ENCODE results near the gene HLA-F.

DNA sequence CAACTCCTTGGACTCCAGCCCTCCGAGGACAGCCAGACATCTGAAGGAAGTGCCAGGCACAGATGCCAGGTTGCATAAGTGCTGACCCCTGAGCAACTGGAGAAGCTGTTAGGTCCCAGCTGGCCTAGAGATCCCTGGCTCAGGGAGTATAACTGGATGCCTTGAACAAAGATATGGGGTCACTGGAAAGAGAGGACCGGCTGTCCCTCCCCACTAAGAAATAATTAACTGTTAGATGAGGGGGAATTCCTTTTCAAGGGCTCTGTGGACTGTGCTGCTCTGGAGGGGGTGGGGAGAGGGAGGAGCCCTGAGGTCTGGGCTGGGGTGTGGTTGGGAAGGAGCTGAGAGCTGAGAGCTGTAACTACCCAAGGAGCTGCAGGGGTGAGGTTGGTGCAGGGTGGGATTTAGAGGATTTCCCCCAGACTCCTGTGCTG, 39.6 kb downstream of the HLA-F start:
- TF ChIP-seq, protein P1, sequence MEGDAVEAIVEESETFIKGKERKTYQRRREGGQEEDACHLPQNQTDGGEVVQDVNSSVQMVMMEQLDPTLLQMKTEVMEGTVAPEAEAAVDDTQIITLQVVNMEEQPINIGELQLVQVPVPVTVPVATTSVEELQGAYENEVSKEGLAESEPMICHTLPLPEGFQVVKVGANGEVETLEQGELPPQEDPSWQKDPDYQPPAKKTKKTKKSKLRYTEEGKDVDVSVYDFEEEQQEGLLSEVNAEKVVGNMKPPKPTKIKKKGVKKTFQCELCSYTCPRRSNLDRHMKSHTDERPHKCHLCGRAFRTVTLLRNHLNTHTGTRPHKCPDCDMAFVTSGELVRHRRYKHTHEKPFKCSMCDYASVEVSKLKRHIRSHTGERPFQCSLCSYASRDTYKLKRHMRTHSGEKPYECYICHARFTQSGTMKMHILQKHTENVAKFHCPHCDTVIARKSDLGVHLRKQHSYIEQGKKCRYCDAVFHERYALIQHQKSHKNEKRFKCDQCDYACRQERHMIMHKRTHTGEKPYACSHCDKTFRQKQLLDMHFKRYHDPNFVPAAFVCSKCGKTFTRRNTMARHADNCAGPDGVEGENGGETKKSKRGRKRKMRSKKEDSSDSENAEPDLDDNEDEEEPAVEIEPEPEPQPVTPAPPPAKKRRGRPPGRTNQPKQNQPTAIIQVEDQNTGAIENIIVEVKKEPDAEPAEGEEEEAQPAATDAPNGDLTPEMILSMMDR (conservative IDR thresholded peaks at IDR 0.05): no peak
- TF ChIP-seq ZFX (IDR thresholded peaks at IDR 0.05): no peak
